Limb (tissue), 2 donors: ENCODE measurements around the gene TNIP1.

Experiments used
- DNase-seq, 2 donors: peaks; one replicate each; pipeline ENCODE4 v3.0.0-alpha.2; 2016; ENCODE audit errors: extremely low spot score in 2 of 2

Gene TNIP1

DNA sequence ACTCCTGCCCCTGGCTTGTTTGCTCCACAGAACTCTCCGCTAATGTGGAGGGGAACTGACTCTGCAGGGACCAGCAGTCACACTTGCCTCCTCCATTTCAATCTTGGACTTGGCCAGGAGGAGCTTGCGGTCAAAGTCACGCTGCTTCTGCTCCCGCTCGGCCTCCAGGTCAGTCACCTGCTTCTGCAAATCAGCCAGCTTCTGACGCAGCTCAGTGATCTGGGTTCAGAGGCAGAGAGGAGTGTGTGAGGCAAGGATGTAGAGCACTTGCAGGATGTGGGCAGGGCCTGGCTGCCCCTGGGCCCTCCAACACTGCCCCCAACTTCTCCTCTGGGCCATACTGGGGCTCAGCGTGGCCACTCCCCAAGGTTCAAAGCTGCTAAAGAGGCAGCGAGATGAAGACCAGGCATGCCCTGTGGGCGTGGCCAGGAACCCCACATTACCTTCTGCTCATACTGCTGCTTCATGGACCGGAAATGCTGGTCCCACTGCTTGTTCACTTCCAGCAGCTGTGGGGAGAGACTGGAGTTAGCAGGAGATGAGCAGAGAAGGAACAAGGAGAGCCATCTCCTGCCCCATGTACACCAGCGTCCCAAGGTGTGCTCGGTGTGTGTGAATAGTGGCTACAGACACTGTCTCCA is 38.3 kb downstream of the TNIP1 start:
- no peak for DNase-seq

DNA sequence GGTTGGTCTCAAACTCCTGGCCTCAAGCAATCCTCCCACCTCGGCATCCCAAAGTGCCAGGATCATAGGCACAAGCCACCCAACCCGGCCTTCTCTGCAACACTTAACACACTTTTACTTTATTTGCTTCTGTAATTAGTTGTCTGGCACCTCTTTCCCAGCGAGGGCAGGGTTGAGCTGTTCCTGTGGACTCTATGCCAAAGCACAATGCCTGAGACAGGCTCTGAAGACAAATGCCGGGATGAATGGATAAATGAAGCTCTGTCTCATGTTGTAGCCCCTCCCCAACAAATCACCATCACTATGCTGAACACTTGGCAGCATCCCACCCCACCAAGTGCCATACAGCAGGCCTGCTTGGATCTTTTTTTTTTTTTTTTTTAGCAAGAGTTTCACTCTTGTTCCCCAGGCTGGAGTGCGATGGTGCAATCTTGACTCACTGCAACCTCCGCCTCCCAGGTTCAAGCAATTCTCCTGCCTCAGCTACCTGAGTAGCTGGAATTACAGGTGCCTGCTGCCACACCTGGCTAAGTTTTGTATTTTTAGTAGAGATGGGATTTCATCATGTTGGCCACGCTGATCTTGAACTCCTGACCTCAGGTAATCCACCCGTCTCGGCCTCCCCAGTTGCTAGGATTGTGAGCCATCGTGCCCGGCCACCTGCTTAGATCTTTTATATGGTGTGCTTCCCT is 39.1 kb downstream of the TNIP1 start:
- DNase-seq = no peak

- DNase-seq = no peak
Measured at GRCh38 chr5:151040211-151040747, 40.6 kb downstream of the TNIP1 start.

DNA sequence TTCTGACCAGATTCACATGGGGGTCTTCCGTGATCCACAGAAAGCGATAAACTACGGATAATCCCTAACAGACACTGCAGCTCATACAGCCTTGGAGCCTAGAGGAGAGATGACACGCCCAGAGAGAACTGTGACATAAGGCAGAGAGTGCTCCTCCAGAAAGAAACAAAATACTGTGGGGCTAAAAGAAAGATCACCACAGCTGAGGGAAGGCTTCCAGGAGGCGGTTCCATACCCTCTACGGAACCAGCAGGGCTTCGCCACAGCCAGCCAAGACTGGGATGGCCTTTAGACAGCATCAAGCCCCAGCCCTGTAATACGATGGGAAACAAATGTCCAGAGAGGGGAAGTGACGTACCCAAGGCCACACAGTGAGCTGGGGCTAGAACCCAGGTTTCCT is 41.2 kb downstream of the TNIP1 start:
- no peak for DNase-seq

DNA sequence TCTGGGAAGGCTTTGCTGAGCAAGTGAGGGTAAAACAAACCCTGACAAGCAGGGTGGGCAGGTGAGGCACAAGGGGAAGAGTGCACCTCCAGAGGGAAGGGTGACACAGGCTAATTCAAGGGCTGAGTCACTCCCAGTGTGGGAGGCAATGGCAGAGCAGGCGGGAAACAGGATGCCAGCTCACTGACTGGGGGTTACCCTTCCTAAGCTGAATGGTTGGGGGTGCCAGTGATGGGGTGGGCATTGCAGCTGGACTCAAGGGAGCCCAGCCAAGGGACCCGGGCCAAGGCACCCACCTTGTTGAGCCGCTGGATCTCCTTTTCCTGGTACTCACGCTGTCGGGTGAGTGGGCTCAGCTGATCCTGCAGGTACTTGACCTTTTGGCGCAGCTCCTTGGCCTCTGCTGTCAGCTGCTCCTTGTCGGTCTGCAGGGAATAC is 42.0 kb downstream of the TNIP1 start:
- DNase-seq = no peak

GRCh38 chr5:151038412-151038745 is 42.5 kb downstream of the TNIP1 start:
- DNase-seq = no peak

DNA sequence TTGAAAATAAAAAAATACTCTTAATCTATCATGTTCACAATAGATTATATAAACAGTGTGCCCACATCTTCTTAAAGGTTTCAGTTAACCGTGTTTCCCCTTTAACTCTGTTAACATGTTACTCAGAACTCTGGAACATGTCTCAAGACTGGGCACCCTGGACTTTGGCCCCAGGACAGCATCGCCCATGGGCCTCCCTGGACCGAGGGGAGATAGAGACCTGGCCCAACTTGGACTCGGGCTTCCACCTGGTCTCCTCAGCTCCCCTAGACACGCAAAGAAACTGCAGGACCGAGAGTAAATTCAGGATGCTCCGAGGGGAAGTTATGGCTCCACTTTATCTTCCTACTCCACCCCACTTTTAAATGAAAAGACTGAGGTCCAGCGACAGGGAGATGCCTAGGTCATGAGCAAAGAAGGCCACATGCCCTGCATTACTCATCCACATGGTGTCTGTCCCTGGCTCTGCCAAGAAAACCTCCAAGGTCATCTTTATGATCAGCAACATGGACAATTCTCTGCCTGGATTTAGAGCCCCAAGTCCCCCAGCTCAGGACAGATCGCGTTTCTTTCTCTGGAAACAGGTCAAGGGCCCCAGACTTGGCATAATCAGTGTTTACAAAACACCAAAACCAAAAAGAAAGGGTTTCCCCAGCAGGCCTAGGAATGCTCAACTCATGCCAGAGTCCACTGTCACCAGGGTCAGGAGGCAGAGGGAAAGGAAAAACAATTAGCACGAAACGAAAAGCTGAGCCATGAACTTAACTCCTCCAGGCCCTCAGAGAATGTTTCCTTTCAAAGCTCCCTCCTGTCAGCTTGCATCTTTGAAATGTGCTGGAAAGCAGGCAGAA is 43.0 kb downstream of the TNIP1 start:
- peak in 1 of 2 donors; percentile 24 for DNase-seq

GRCh38 chr5:151036556-151036955 is 44.3 kb downstream of the TNIP1 start:
- no peak for DNase-seq

- no peak for DNase-seq
Measured at GRCh38 chr5:151034422-151035379, 46.1 kb downstream of the TNIP1 start.

DNA sequence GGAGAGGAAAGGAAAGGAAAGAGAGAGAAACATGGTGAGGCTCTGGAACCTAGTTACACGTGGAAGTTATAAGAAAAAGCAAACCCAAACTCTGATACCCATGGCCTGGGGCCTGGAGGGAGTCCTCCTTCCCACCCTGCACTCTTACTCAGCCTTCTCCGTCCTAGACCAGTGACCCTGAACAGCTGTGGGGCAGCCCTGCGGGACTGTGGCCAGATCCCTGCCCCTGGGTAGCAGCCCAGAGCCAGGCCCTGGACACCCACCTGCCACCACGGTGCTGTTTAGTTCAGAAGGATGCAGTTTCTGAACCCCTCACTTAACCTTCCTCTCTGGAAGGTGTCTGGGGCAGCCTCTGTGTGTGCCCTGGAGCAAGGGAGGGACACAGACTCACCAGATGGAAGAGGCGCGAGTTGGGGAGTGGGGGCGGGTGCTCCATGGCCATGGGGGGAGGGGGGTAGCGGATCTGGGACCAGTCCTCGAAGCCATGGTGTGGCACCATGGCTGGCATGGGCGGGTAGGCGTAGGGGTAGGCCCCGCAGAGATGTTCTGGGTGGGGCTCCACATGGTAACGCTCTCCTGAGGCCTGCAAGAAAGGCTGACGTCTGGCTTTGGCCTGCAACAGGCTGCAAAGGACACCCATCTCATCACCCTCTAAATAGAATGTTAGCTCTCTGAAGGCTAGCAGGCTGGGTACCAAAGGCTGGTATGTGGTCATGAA is 47.5 kb downstream of the TNIP1 start:
- DNase-seq = no peak

DNA sequence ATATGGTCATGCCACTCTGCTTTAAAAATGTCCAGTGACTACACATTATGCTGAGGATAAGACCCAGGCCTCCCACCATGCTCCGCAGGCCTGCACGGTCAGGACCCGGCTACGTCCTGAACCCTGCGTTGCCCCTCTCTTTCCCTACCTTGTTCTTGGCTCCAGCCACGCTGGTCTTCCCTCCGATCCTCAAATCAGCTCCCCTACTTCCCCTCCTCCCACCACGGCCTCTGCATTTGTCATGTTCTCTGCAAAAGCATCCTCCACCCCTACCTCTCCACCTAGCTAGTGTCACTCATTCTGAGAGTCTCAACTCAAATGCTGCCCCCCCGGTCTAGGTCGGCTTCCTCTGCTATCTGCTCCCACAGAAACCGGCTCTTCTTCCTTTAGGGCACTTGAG is 49.3 kb downstream of the TNIP1 start:
- DNase-seq = no peak

DNA sequence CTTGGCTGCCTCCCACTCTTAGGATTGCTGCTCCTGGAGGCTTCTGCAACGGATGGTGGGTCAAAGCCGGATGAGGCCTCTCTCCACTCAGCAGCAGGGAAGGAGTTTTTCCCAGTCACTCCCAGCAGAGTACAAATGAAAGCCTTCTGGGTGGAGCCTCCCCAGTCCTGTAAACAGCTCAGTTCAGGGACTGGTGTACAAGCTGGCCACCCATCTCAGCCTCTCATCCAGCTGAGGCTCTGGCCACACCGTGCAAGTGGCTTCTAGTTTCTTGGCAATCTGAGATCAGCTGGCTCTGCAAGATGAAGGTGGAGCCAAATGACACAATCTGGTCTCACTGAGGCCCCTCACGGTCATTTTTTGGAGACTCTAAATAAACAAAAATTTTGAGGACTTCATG is 50.5 kb downstream of the TNIP1 start:
- no peak for DNase-seq

DNA sequence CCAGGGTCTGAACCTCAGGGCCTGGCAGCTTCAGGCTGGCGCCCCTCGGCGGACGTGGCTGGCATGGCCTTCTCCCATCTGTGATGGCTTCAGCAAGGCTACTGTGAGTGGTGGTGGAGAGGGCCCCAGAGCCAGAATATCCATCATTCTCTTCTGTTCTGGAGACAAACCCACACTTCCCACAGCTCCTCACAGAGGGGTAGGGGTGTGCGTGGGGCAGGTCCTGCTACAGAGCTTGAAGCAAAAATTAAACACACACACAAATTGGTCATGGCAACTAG is 50.8 kb downstream of the TNIP1 start:
- DNase-seq = no peak

GRCh38 chr5:151029179-151030055 is 51.4 kb downstream of the TNIP1 start:
- no peak for DNase-seq

- no peak for DNase-seq
Measured at GRCh38 chr5:151028717-151029116, 52.1 kb downstream of the TNIP1 start.

DNA sequence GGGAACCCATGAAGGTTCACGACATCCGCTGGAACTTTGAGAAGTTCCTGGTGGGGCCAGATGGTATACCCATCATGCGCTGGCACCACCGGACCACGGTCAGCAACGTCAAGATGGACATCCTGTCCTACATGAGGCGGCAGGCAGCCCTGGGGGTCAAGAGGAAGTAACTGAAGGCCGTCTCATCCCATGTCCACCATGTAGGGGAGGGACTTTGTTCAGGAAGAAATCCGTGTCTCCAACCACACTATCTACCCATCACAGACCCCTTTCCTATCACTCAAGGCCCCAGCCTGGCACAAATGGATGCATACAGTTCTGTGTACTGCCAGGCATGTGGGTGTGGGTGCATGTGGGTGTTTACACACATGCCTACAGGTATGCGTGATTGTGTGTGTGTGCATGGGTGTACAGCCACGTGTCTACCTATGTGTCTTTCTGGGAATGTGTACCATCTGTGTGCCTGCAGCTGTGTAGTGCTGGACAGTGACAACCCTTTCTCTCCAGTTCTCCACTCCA is 52.8 kb downstream of the TNIP1 start:
- no peak for DNase-seq

- no peak for DNase-seq
Measured at GRCh38 chr5:151026679-151027078, 54.2 kb downstream of the TNIP1 start.

DNA sequence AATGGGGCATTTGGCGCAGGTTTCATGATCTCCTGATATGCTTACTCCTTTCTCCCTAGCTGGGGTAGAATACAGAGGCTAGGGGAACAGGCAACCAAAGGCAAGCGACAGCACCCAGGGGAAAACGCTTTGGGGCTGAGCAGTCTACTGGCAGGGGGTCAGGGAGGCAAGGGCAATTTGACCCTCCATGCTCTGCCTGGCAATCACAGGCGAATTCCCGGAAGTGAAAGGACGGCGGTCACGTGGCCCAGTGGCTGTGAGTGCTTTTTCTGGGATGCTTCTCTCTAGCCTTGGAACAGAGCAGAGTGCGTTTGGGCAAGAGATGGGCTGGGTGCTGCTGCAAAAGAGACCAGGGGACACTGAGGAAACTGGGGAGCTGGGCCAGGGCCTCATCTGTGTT is 54.7 kb downstream of the TNIP1 start:
- no peak for DNase-seq

DNA sequence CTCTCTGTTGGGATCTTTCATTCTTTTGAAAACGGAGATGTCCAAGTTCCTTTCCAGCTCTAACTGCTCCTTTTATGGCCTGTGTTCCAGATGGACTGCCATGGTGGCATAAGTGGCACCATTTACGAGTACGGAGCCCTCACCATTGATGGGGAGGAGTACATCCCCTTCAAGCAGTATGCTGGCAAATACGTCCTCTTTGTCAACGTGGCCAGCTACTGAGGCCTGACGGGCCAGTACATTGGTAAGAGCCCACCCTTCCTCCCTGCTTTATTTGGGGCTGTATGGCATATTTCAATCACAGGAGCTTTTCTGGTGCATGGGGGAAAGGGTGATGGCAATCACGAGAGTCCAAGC is 55.6 kb downstream of the TNIP1 start:
- no peak for DNase-seq
